MM.1S (cell line): ENCODE data around the gene PSD.

ENCODE experiments used
- CTCF ChIP-seq: fragments of 300-600 bp; sonication (generic); IDR thresholded peaks from 2 replicates; pipeline ENCODE4 v1.5.1; 2016; ENCODE audit warnings: antibody characterized with exemption, low read length, mixed read lengths
- EZH2 ChIP-seq: fragments of 300-600 bp; sonication (generic); optimal IDR thresholded peaks from 2 replicates; pipeline ENCODE3; 2017; ENCODE audit warnings: low read depth, mild to moderate bottlenecking, antibody characterized with exemption, low read length, mixed read lengths
- EZH2phosphoT487 ChIP-seq: fragments of 300-600 bp; sonication (generic); IDR thresholded peaks from 2 replicates; pipeline ENCODE4 v1.6.1; 2018; ENCODE audit warnings: antibody characterized with exemption, low read length

- TF ChIP-seq CTCF (no peak), EZH2 (no peak), EZH2phosphoT487 (no peak)
Measured at GRCh38 chr10:102401735-102402511, 16.7 kb downstream of the PSD start.
